H1 (cell line): ENCODE results near the gene FOLR3. TPM values are rescaled to one million over a fixed set of nuclear protein-coding genes. Genes with fewer than 3 reads are reported as not detected.
A peak's percentile ranks its signal among the peaks of the same experiment; 100 is the strongest.

Experiments
- EGR1 ChIP-seq: IDR thresholded peaks from 2 replicates; pipeline ENCODE4 v1.6.1; 2011; ENCODE audit warnings: low read depth, low read length, borderline replicate concordance
- polyA plus RNA-seq, 7 experiments: library from polyadenylated mRNA; depleted of rRNA in 3 of 7; stranded (reverse) in 5 of 7; unstranded in 2 of 7; fragments of >200 nt in 5 of 7; fragments of 200-250 nt in 2 of 7; gene quantifications; 1 replicate in 5 of 7; 2 replicates in 1 of 7; 4 replicates in 1 of 7; pipeline versions ENCODE4 v1.2.1 to v1.2.3, GENCODE V29; 2011 to 2013; ENCODE audit warnings: missing spikeins in 2 of 7, mixed read lengths in 2 of 7
- total RNA-seq: library from RNA; stranded (reverse); fragmentation: NEBNext Ultra II Directional; extraction: Animal tissue kit (Norgen Biotek cat#: 25700); gene quantifications from 2 replicates; pipeline ENCODE4 v1.2.1, GENCODE V29; 2021

The FOLR3 gene
- total and polyA plus RNA-seq, 2 of the 8 experiments (the other 6 are each of a cell fraction or from before 2014, with no cell fraction given), result not detected

DNA sequence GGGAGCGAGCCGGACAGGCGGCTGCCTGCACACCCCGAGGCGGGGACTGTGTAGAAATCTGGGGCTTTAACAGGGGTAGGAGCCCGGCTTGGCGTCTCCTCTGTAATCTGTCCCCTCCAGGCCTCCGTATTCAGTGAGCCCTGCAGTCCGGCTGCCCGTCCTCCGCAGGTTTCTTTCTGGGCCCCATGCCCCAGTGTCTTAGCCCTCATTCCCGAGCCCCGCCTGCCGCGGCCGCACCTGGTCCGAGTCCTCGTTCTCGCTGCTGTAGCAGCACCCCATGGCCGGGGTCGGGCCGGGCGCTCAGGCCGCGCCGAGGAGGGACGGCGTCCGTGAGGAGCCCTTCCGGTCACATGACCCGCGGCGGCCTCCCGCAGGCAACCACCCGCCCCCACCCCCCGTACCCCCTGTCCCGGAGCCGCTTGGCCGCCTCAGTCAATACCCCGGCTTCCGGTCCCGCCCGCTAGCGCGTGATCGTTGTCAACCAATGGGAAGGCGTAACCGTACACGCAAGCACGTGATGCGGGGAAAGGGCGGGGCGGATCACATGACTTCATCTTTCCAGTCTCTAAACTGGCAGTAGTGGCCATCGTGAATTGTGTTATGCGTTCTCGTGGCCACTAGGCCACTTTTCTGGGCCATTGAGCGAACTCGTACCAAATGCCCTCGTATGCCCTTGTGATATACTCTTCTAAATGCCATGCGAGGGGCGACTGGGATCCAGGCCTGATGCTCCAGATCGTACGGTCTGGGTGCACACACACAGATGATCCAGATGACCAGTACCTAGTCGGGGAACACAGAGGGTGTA lies 32.4 kb upstream of the FOLR3 start, which contains the start of gene LAMTOR1 (continued):
- TF ChIP-seq EGR1, result 0 out of 2 replicates have a peak, but pooled peaks have one; percentile 2
